Renal pelvis (tissue), 4 donors: Measurements from ENCODE around the gene GTF3C4. TPM values are rescaled to one million over a fixed set of nuclear protein-coding genes. Genes with fewer than 3 reads are reported as not detected.

Source experiments
- DNase-seq: peaks from one replicate; pipeline ENCODE4 v3.0.0-alpha.2; 2013
- polyA plus RNA-seq, 3 donors: library from polyadenylated mRNA; unstranded; fragments of 120-200 nt; gene quantifications; one replicate each; pipeline ENCODE4 v1.2.1, GENCODE V29; 2013; ENCODE audit not compliant: insufficient read length in 3 of 3

Gene GTF3C4
- polyA plus RNA-seq, 3 donors, result 23.7 to 26.7 (median 25.6) TPM

DNA sequence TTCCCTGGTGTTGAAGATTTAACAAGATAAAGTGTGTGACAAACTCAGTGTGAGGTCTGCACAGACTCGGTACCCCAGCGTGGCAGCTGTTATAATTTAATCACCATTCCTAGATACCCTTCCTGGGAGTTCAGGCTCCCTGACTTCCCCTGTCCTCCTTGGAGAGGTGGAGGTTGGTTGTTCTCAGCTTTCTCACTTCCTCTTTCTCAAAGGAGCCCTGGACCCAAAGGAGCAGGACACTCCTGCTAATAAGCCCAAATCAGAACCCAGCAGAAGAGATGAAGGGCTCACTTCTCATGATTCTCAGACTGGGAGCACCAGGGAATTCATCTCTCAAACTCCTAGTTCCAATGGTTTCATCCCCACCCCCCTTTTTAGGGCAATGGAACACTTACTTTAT is 58.2 kb downstream of the GTF3C4 start:
- no peak for DNase-seq

- DNase-seq, result no peak
These were observed 59.1 kb downstream of the GTF3C4 start for GRCh38 chr9:132729235-132729890.

DNA sequence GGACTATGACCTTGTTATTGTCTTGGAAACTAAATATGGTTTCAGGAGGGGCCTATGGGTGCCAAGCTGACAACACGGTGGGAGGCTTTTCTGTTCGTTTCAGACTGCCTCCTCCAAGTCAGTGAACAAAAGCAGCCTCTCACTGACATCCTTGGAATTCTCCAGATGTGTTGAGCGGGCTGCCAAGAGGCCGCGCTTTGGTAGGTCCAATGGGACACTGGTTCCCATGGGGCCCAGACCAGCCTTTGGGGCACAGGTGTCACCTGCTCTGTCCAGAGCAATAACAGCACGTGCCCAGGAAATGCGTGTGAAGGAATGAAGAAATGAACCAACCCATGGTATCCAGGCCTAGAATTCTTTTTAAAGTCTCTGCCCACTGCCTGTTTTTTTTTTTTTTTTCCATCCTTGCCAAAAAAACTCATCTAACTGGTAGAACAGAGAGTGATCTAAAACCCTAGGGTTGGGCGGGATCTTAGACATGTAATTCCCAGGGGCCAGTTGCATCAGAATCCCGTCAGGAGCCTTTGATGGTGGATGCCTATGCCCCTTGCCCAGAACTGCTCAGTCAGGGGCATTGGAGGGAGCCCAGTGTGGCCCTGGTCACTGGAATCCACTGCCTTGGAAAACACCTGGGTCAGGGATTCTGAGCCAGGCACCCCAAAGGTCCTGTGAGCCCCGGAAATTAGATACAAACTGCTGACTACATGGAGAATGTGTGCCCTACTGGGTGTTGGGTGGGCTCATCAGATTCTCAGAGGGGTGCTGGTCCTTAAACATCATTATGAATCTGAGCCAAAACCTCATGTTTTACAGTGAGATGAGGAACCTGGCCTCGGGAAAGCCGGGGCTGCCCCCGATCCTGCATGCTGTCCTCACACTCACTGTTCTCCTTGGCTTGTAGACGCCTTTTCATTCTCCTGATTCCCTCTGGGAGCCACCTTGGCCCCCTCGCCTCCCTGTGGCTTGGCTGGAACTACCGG is 60.1 kb downstream of the GTF3C4 start:
- DNase-seq, result no peak

- no peak for DNase-seq
These were observed 61.0 kb downstream of the GTF3C4 start for GRCh38 chr9:132731230-132731629.

GRCh38 chr9:132732326-132733259 is 62.3 kb downstream of the GTF3C4 start:
- DNase-seq, result no peak

- no peak for DNase-seq
These were observed 63.1 kb downstream of the GTF3C4 start for GRCh38 chr9:132733260-132733815.

GRCh38 chr9:132739710-132740310 is 69.5 kb downstream of the GTF3C4 start:
- DNase-seq, result no peak

- DNase-seq, result no peak
These were observed 70.5 kb downstream of the GTF3C4 start for GRCh38 chr9:132740526-132741309.

- no peak for DNase-seq
These were observed 72.6 kb downstream of the GTF3C4 start for GRCh38 chr9:132742821-132743311.

DNA sequence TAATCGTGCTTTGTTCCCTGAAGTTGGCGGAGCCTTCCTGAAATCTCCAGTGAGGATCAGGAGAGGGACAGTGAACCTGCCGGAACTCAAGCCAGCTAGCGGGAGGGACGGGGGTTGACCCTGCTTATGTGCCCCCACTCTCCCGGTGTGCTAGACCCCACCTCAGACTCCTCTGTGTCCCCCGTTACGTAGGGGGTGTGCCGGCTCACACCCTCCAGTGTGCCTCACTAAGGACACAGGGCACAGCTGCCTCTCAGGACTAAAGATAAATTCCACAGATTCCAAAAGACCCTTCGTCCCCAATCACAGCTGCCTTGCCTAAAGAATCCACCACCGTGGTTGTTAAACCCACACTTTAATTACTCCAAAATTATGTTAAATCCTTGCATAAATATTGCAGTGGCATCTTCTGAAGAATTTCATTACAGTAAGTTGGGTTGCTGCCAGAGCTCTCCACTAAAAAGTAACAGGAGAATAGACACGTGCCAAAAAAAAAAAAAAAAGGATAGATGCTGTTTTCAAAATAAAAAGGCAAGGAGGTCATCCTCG is 73.7 kb downstream of the GTF3C4 start:
- no peak for DNase-seq

Other genes with a start within 250 kb of the GTF3C4 start
- gene BARHL1, start 87.9 kb upstream of the GTF3C4 start, polyA plus RNA-seq, result under 1 TPM in 1 of 3 donors, not detected in 2; 0.12 TPM
- gene DDX31, start 481 bp upstream of the GTF3C4 start, polyA plus RNA-seq, result 10 to 100 TPM; 17.7 to 20.4 (median 20.1) TPM
- gene AK8, start 207.8 kb downstream of the GTF3C4 start, polyA plus RNA-seq, result 1 to 10 TPM; 4.5 to 5.1 (median 5.1) TPM
- gene SPACA9, start 208.4 kb downstream of the GTF3C4 start, polyA plus RNA-seq, result 10 to 100 TPM in 1 of 3 donors, 1 to 10 TPM in 2; 8.9 to 10.8 (median 9.6) TPM